Ovary (tissue), 3 donors: Measurements from ENCODE around the gene COL11A1.

Source experiments
- EP300 ChIP-seq: sonication (generic); formaldehyde crosslinking; IDR thresholded peaks from one replicate; pipeline ENCODE4 v1.6.1; 2017; ENCODE audit warnings: antibody characterized with exemption
- POLR2A ChIP-seq: fragments of 450-650 bp; IDR thresholded peaks from one replicate; pipeline ENCODE4 v1.6.1; 2017; ENCODE audit warnings: antibody characterized with exemption, mild to moderate bottlenecking, moderate library complexity
- TF ChIP-seq, protein P1 (sequence below), 3 donors: fragments of 450-650 bp in 2 of 3; fragments of 200-600 bp in 1 of 3; IDR thresholded peaks; one replicate each; pipeline versions ENCODE4 v1.5.1 to v1.8.0; 2016 to 2022; ENCODE audit warnings: antibody characterized with exemption in 3 of 3, mild to moderate bottlenecking in 1 of 3
- donor health status: DM: no; HTN: no; CAD: no.

DNA sequence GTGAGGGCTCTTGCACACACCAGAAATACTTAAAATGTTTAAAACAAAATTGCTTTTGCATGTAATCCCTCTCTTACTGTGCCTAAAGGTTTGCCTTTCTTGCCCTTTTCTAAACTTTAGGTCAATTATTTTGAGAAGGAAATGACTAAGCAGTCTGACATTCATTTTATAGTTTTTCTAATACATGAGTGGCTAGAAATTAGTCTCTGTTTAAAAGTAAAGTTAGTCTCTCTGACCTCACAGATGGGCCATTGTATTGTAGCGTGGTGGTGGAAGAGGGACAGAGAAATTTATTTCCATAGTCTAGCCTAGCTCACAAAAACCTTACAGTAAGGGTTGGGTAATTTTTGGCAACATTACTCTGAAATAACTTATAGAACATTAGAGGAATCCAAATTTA, 3.6 kb upstream of the COL11A1 start:
- TF ChIP-seq, protein P1, sequence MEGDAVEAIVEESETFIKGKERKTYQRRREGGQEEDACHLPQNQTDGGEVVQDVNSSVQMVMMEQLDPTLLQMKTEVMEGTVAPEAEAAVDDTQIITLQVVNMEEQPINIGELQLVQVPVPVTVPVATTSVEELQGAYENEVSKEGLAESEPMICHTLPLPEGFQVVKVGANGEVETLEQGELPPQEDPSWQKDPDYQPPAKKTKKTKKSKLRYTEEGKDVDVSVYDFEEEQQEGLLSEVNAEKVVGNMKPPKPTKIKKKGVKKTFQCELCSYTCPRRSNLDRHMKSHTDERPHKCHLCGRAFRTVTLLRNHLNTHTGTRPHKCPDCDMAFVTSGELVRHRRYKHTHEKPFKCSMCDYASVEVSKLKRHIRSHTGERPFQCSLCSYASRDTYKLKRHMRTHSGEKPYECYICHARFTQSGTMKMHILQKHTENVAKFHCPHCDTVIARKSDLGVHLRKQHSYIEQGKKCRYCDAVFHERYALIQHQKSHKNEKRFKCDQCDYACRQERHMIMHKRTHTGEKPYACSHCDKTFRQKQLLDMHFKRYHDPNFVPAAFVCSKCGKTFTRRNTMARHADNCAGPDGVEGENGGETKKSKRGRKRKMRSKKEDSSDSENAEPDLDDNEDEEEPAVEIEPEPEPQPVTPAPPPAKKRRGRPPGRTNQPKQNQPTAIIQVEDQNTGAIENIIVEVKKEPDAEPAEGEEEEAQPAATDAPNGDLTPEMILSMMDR (IDR thresholded peaks at IDR 0.05): no peak
- TF ChIP-seq EP300: no peak
- TF ChIP-seq POLR2A: no peak
